NCI-H345 (cell line): Measurements from ENCODE around the gene CCNA2.

ENCODE experiments used
- DNase-seq: peaks from one replicate; lab custom pipeline; 2025; lab: John Stamatoyannopoulos, UW

CCNA2 gene

GRCh38 chr4:121776610-121777401 lies 46.9 kb downstream of the CCNA2 start:
- no peak for DNase-seq

- DNase-seq, result no peak
Measured at GRCh38 chr4:121773883-121774282, 49.8 kb downstream of the CCNA2 start.

- no peak for DNase-seq
Measured at GRCh38 chr4:121771869-121772268, 51.8 kb downstream of the CCNA2 start.

GRCh38 chr4:121769341-121769740 lies 54.3 kb downstream of the CCNA2 start:
- DNase-seq, result no peak

GRCh38 chr4:121767166-121767565 lies 56.5 kb downstream of the CCNA2 start:
- DNase-seq, result no peak
